ENCODE results near the gene RSPO4.

DNA sequence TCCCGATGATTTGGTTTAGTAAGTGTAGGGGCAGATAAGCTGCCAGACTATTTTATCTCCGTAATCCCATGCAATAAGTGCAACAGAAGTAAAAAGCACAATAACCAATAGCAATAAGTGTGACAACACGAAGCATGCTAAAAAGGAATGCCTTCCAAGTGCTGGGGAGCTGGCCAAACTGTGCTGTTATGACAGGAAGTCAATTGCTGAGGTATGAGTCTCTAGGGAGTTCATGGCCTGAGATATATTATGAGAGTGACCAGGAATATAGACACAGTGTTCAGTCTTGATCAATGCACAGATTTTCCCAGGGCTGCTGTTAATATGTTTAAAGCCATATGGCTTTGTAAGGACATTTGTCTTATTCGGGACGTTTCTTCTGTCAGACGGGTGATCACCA is 75.4 kb downstream of the RSPO4 start:
- TF ChIP-seq REST (IDR thresholded peaks at IDR 0.05; ENCODE audit: unreplicated experiment) (no peak), JUNB (IDR thresholded peaks at IDR 0.05; ENCODE audit: unreplicated experiment) (no peak), EZH2phosphoT487 (IDR thresholded peaks at IDR 0.05; ENCODE audit: unreplicated experiment) (no peak), ZNF114 (CRISPR knock-in tag; IDR thresholded peaks at IDR 0.05) (no peak)
- TF ChIP-seq, protein P1, sequence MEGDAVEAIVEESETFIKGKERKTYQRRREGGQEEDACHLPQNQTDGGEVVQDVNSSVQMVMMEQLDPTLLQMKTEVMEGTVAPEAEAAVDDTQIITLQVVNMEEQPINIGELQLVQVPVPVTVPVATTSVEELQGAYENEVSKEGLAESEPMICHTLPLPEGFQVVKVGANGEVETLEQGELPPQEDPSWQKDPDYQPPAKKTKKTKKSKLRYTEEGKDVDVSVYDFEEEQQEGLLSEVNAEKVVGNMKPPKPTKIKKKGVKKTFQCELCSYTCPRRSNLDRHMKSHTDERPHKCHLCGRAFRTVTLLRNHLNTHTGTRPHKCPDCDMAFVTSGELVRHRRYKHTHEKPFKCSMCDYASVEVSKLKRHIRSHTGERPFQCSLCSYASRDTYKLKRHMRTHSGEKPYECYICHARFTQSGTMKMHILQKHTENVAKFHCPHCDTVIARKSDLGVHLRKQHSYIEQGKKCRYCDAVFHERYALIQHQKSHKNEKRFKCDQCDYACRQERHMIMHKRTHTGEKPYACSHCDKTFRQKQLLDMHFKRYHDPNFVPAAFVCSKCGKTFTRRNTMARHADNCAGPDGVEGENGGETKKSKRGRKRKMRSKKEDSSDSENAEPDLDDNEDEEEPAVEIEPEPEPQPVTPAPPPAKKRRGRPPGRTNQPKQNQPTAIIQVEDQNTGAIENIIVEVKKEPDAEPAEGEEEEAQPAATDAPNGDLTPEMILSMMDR (conservative IDR thresholded peaks at IDR 0.05; ENCODE audit: low read depth in 2 of 2): no peak

Measured in GM23338 (cell line).